HepG2 (cell line): ENCODE results near the gene ZNRD2. TPM values are rescaled to one million over a fixed set of nuclear protein-coding genes. Genes with fewer than 3 reads are reported as not detected.

ENCODE experiments used
- ATAC-seq: fragments of 200-7000 bp; cut with Tn5 transposase; 3 replicates; pipeline ENCODE4 v1.9.1; 2020; ENCODE audit warnings: mild to moderate bottlenecking, moderate library complexity
- BruUV-seq: library from RNA; stranded (reverse); fragments of 400-500 nt; replicated peaks from 2 replicates; lab custom pipeline; 2021; lab: Mats Ljungman, UMichigan
- CTCF ChIA-PET: fragments of 300-600 bp; formaldehyde crosslinking; extraction: SDS; loops from one replicate; lab custom pipeline; 2021; ENCODE audit warnings: low total read pairs, inconsistent platforms, low intra/inter-chr PET ratio; lab: Yijun Ruan, JAX
- POLR2A ChIA-PET: fragments of 350-600 bp; sonication (Branson Sonifier 250); formaldehyde crosslinking; loops from one replicate; lab custom pipeline; 2020; ENCODE audit warnings: antibody characterized with exemption, inconsistent platforms; lab: Yijun Ruan, JAX
- DNase-seq: peaks from one replicate; pipeline ENCODE4 v3.0.0-alpha.2; 2015; ENCODE audit warnings: low spot score
- FAIRE-seq: peaks from 3 replicates; lab custom pipeline; 2011; peaks lifted over from hg19 to GRCh38; lab: Jason Lieb, UNC
- H2AFZ ChIP-seq: one replicate; pipeline ENCODE4 v1.6.1; 2011; ENCODE audit warnings: low read length, inconsistent platforms
- H3K27ac ChIP-seq: fragments of 300-600 bp; 3 replicates; pipeline ENCODE4 v1.8.0; 2011; ENCODE audit warnings: mixed run types, mild to moderate bottlenecking, mixed read lengths, low read length, inconsistent platforms; ENCODE audit not compliant: insufficient read depth; ENCODE audit errors: extremely low read length
- H3K27me3 ChIP-seq, 2 experiments: fragments of 200-600 bp in 1 of 2; 2 replicates in 1 of 2; 3 replicates in 1 of 2; pipeline versions ENCODE4 v1.6.0 to v1.8.0; 2011; ENCODE audit warnings: low read length in 2 of 2, mild to moderate bottlenecking in 2 of 2, moderate library complexity in 2 of 2, inconsistent platforms in 1 of 2; ENCODE audit not compliant: insufficient read depth in 2 of 2, control insufficient read depth in 1 of 2
- H3K36me3 ChIP-seq, 2 experiments: fragments of 200-600 bp in 1 of 2; replicated peaks in 1 of 2; 2 replicates in 1 of 2; 3 replicates in 1 of 2; pipeline versions ENCODE4 v1.5.1 to v1.8.0; 2011; ENCODE audit warnings: low read length in 2 of 2, inconsistent platforms in 1 of 2; ENCODE audit not compliant: insufficient read depth in 2 of 2, control insufficient read depth in 1 of 2
- H3K4me1 ChIP-seq: 2 replicates; pipeline ENCODE4 v1.5.1; 2012; ENCODE audit warnings: low read length, inconsistent platforms; ENCODE audit not compliant: insufficient read depth
- H3K4me2 ChIP-seq: 2 replicates; pipeline ENCODE4 v1.6.0; 2011; ENCODE audit warnings: low read depth, low read length, inconsistent platforms
- H3K4me3 ChIP-seq, 3 experiments: fragments of 200-600 bp in 1 of 3; sonication (generic), shearing (Covaris generic) in 1 of 3; replicated peaks in 1 of 3; 2 replicates each; pipeline ENCODE4 v1.5.1; 2011 to 2016; ENCODE audit warnings: low read length in 3 of 3, inconsistent platforms in 2 of 3, low read depth in 2 of 3, mild to moderate bottlenecking in 2 of 3, control low read depth in 1 of 3, mixed read lengths in 1 of 3; ENCODE audit not compliant: insufficient read depth in 1 of 3
- H3K79me2 ChIP-seq: one replicate; pipeline ENCODE4 v1.6.1; 2011; ENCODE audit warnings: low read length, inconsistent platforms; ENCODE audit not compliant: insufficient read depth
- H3K9ac ChIP-seq: 2 replicates; pipeline ENCODE4 v1.6.0; 2011; ENCODE audit warnings: mild to moderate bottlenecking, low read depth, low read length, inconsistent platforms; ENCODE audit not compliant: insufficient read depth
- H3K9me3 ChIP-seq: 2 replicates; pipeline ENCODE4 v1.5.1; 2012; ENCODE audit warnings: mild to moderate bottlenecking, low read length
- H4K20me1 ChIP-seq: 2 replicates; pipeline ENCODE4 v1.6.0; 2011; ENCODE audit warnings: inconsistent platforms, mild to moderate bottlenecking, low read length, moderate library complexity; ENCODE audit not compliant: insufficient read depth
- GTF3A ChIP-seq: sonication (generic); formaldehyde crosslinking; conservative IDR thresholded peaks from 2 replicates; pipeline ENCODE4 v1.4.0; 2020; ENCODE audit warnings: mild to moderate bottlenecking, missing genetic modification reagents
- KDM2A ChIP-seq: sonication (generic); formaldehyde crosslinking; IDR thresholded peaks from 2 replicates; pipeline ENCODE4 v1.4.0; 2020; ENCODE audit warnings: low read depth, missing genetic modification reagents, borderline replicate concordance
- ZNF318 ChIP-seq: sonication (generic); formaldehyde crosslinking; IDR thresholded peaks from 2 replicates; pipeline ENCODE4 v1.4.0; 2020; ENCODE audit warnings: mild to moderate bottlenecking, missing genetic modification reagents
- ZNF501 ChIP-seq: sonication (generic); formaldehyde crosslinking; IDR thresholded peaks from 2 replicates; pipeline ENCODE4 v1.5.1; 2020; ENCODE audit warnings: mild to moderate bottlenecking, moderate library complexity, missing genetic modification reagents
- ZNF670 ChIP-seq: sonication (generic); formaldehyde crosslinking; IDR thresholded peaks from 2 replicates; pipeline ENCODE4 v1.8.0; 2022; ENCODE audit warnings: mild to moderate bottlenecking, missing genetic modification reagents, borderline replicate concordance
- ZNF709 ChIP-seq: sonication (generic); formaldehyde crosslinking; IDR thresholded peaks from 2 replicates; pipeline ENCODE4 v1.5.0; 2020; ENCODE audit warnings: mild to moderate bottlenecking, missing genetic modification reagents
- WGBS: methylation state at CpG from one replicate; pipeline ENCODE4 v1.1.6; 2017; ENCODE audit warnings: low lambda C conversion rate; 5-methylcytosine and 5-hydroxymethylcytosine counted together
- in situ Hi-C: cut with HindIII; loops from 2 replicates; pipeline ENCODE4 v1.10.0; 2017; ENCODE audit warnings: low pct_unique_long_range_greater_than_20kb; ENCODE audit not compliant: extremely low pct_ligation_motif_present
- intact Hi-C: fragments of 100-400 bp; cut with micrococcal nuclease; formaldehyde crosslinking; loops from one replicate; pipeline ENCODE4 v1.10.0; 2022; ENCODE audit not compliant: unreplicated experiment
- polyA plus RNA-seq, 8 experiments: library from polyadenylated mRNA; depleted of rRNA in 3 of 8; stranded (reverse) in 7 of 8; unstranded in 1 of 8; fragments of >200 nt; fragmentation: Illumina TruSeq in 4 of 8; extraction: Trizol in 4 of 8; gene quantifications; 2 replicates each; pipeline versions ENCODE4 v1.2.1 to v1.2.3, GENCODE V29; 2011 to 2016; ENCODE audit warnings: low read depth in 4 of 8, missing spikeins in 1 of 8, mixed read lengths in 1 of 8; ENCODE audit not compliant: insufficient read depth in 1 of 8
- total RNA-seq, 5 experiments: library from RNA; depleted of rRNA; stranded (reverse); fragments of >200 nt; fragmentation: Illumina TruSeq; extraction: Trizol; gene quantifications; 2 replicates each; pipeline ENCODE4 v1.2.3, GENCODE V29; 2016; ENCODE audit warnings: low read depth in 1 of 5
- TF ChIP-seq, protein P1 (sequence below): sonication (generic); formaldehyde crosslinking; IDR thresholded peaks from 2 replicates; pipeline ENCODE4 v1.9.0; 2021; ENCODE audit warnings: mild to moderate bottlenecking, missing genetic modification reagents

ZNRD2 gene
- total and polyA plus RNA-seq, 2 of the 13 experiments (the other 11 are each of a cell fraction or from before 2014, with no cell fraction given), result 29.2 to 34.0 TPM

GRCh38 chr11:65611758-65612603, 41.7 kb downstream of the ZNRD2 start:
- H3K4me3 ChIP-seq, result peak overlapping the region; percentile 84 to 97 (median 94)
- no peaks in the 10 kb centered on the region; a peak in 1 of 5 replicates for H3K27me3 ChIP-seq
- DNase-seq, result no peak
- H2AFZ ChIP-seq, result no peak overlapping the region
- ChIA-PET CTCF (no interaction called here), POLR2A (interaction anchor here (0.7 to 4.3 kb wide), 7 partner anchors 10 to 100 kb away, joined by 3 to 48 read pairs (median 4); partner anchors contain the start of genes KAT5 and SIPA1)
- in situ Hi-C loops, result loop anchor here (5.0 kb wide), 1 partner anchor 35 kb away; the partner anchor contains the start of gene EHBP1L1
- peak overlapping the region; percentile 96 for H3K4me2 ChIP-seq
- peaks cover 57% of the 10 kb centered on the region for H3K79me2 ChIP-seq
- 70% methylated on average over 8 of the region's 12 CpGs for WGBS
- no peak for ATAC-seq
- BruUV-seq, result no TSS peak
- no peak for FAIRE-seq
- peaks cover 17 to 39% of the 10 kb centered on the region in 2 experiments; a peak in 4 of 5 replicates for H3K36me3 ChIP-seq
- peak overlapping the region; percentile 95 for H3K9ac ChIP-seq
- intact Hi-C loops, result no loop called here
- peaks cover 41% of the 10 kb centered on the region for H3K4me1 ChIP-seq
- H4K20me1 ChIP-seq, result peaks cover 23% of the 10 kb centered on the region; the same call in 1 of the 2 replicates
- H3K27ac ChIP-seq, result peak overlapping the region; percentile 31
- H3K9me3 ChIP-seq, result no peaks in the 10 kb centered on the region
- TF ChIP-seq KDM2A (CRISPR knock-in tag) (peak; percentile 13; the same call in 1 of the 2 replicates), GTF3A (CRISPR knock-in tag) (no peak), ZNF501 (0 out of 2 replicates have a peak, but pooled peaks have one; percentile 20), ZNF670 (no peak), ZNF318 (CRISPR knock-in tag) (no peak), ZNF709 (no peak)
- TF ChIP-seq, protein P1, sequence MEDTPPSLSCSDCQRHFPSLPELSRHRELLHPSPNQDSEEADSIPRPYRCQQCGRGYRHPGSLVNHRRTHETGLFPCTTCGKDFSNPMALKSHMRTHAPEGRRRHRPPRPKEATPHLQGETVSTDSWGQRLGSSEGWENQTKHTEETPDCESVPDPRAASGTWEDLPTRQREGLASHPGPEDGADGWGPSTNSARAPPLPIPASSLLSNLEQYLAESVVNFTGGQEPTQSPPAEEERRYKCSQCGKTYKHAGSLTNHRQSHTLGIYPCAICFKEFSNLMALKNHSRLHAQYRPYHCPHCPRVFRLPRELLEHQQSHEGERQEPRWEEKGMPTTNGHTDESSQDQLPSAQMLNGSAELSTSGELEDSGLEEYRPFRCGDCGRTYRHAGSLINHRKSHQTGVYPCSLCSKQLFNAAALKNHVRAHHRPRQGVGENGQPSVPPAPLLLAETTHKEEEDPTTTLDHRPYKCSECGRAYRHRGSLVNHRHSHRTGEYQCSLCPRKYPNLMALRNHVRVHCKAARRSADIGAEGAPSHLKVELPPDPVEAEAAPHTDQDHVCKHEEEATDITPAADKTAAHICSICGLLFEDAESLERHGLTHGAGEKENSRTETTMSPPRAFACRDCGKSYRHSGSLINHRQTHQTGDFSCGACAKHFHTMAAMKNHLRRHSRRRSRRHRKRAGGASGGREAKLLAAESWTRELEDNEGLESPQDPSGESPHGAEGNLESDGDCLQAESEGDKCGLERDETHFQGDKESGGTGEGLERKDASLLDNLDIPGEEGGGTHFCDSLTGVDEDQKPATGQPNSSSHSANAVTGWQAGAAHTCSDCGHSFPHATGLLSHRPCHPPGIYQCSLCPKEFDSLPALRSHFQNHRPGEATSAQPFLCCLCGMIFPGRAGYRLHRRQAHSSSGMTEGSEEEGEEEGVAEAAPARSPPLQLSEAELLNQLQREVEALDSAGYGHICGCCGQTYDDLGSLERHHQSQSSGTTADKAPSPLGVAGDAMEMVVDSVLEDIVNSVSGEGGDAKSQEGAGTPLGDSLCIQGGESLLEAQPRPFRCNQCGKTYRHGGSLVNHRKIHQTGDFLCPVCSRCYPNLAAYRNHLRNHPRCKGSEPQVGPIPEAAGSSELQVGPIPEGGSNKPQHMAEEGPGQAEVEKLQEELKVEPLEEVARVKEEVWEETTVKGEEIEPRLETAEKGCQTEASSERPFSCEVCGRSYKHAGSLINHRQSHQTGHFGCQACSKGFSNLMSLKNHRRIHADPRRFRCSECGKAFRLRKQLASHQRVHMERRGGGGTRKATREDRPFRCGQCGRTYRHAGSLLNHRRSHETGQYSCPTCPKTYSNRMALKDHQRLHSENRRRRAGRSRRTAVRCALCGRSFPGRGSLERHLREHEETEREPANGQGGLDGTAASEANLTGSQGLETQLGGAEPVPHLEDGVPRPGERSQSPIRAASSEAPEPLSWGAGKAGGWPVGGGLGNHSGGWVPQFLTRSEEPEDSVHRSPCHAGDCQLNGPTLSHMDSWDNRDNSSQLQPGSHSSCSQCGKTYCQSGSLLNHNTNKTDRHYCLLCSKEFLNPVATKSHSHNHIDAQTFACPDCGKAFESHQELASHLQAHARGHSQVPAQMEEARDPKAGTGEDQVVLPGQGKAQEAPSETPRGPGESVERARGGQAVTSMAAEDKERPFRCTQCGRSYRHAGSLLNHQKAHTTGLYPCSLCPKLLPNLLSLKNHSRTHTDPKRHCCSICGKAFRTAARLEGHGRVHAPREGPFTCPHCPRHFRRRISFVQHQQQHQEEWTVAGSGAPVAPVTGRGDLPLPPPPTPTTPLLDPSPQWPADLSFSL (CRISPR knock-in tag), result no peak
